NCI-H2029 (cell line): ENCODE measurements around the gene PI4KB.
"Not testable (repeated sequence)": the region's sequence is repeated elsewhere in the genome, so short reads cannot be mapped to it uniquely, and the experiment has no call there.

Experiments
- DNase-seq: peaks from one replicate; lab custom pipeline; 2025; lab: John Stamatoyannopoulos, UW

Gene PI4KB

DNA sequence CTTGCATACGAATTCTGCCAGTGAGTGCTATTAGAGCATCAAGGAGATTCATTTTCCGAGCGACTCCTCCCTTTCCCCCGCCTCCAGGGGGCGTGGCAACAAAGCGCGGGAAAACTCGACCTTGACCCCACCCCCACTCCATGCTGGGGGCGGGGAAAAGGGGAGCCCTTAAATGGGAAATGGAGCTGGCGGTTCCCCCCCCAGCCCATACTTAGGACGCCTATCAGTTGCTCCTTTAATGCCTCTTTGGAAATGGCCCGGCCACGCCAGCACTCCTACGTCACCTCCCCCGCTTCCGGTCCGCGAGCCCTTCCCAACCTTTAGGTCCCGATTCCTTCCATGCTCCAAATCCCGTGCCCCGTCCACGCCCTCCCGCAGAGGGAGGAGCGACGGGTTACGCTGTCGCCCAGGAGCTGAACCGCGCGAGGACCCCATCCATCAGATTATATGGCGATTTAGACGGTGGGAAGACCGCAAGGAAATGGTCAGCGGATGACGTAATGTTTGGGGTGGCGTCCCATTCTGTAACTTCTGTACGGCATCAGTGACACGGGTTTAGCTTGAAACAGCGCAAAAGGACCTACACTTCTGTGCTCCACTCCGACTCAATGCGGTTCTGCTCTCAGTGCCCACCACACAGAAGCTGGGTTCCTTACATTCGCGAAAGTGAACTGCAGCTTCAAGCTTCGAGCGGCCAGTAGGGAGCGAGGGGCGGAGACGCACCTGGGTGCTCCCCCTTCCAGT lies 45.8 kb downstream of the PI4KB start:
- DNase-seq, result peak; percentile 95

DNA sequence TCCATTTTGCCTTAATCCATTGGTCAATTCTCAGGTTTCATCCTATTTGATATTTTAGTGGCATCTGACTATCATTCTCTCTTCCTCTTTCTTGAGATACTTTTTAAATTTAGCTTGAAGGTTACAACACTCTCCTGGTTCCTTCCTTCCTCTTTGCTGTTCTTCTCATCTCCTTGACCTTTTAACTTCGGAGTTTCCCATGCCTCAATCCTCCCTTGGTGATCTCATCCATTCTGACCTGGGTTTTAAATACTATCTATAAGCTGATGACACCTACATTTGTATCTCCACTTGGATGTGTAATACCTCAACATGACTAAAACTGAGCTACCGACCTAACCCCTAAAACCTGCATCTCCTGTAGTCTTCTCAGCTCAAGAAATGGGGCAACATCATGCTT lies 50.0 kb downstream of the PI4KB start:
- DNase-seq, result no peak

DNA sequence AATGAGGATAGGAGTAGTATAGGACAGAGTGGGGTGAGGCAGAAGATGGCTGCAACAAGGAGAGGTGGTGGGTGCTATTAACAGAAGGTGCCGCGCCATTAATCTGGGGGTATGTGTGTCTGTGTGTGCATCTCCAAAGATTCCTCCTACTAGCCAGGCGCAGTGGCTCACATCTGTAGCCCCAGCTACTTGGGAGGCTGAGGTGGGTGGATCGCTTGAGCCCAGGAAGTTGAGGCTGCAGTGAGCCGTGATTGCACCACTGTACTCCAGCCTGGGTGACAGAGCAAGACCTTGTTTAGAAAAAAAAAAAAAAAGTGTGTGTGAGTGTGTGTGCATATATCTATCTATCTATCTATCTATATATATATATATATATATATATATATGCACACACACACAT lies 51.9 kb downstream of the PI4KB start:
- DNase-seq, result not testable (repeated sequence)

DNA sequence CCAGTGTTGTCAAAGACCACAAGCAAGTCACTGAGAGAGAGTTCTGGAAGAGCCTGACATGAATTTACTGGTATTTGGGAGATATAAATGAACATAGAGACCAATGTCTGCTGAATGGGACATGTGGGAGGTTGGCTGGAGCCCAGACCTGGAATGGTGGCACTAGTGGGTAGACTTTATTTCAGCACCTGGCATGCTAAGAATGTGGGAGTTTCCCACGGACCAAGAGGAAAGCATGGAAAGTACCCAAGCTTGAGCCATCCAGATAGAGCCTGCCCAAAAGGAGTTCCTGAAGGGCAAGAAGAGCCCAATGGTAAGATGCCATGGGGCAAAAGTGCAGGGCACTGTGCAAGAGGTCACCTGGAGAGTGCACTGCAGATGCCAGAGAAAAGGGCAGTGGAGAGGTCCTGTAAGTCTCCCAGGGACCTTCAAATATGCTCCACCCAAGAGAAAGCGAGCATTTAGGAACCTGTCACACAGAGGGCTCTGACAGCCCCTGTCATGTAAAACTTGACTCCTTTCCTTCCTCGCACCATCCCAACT lies 53.2 kb downstream of the PI4KB start:
- no peak for DNase-seq

DNA sequence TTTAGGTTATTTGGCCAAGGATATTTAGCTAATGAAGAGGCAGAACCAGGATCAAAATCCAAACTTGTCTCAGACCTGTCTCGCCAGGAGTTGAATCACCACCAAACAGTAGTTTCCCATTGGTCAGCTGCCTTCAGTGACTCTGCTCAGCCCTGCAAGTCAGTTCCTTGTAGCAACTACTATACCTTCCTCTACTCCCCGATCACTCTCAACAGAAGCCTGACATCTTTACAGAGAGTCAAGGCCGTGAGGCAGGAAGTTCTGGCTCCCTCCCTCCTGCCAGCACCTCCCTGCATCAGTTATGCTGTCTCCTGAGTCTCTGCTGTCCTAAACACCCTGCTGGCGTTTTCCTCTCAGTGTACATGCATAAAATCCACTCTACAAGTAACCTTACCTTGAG lies 59.5 kb downstream of the PI4KB start:
- DNase-seq, result no peak

DNA sequence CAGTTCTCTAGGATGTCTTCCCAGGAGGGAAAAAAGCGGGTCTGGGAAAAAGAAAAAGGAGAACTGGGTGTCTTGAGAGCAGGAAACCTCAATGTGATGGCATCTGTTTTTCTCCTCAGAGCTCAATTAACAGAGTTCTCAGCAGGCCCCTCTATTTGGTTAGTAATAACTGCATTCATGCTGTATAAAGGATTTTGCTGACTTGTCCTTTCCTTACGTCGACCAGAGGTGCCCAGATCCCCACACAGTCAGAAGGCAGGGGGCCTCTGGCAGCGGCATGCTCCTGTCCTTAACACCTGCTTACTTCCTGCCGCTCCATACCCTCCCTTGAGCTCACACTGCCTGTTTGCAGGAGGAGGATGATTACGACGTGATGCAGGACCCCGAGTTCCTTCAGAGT lies 60.4 kb downstream of the PI4KB start:
- no peak for DNase-seq

DNA sequence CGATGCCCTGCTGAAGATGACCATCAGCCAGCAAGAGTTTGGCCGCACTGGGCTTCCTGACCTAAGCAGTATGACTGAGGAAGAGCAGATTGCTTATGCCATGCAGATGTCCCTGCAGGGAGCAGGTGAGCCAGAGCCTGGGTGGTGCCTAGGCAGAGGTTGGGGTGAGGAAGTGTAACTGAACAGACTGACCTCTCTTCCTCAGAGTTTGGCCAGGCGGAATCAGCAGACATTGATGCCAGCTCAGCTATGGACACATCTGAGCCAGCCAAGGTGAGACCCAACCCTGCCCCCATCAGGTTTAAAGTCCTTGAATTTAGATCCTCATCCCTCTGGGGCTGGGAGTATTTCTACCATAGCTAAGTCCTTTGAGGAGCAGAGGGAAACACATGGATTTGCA lies 60.9 kb downstream of the PI4KB start:
- no peak for DNase-seq

DNA sequence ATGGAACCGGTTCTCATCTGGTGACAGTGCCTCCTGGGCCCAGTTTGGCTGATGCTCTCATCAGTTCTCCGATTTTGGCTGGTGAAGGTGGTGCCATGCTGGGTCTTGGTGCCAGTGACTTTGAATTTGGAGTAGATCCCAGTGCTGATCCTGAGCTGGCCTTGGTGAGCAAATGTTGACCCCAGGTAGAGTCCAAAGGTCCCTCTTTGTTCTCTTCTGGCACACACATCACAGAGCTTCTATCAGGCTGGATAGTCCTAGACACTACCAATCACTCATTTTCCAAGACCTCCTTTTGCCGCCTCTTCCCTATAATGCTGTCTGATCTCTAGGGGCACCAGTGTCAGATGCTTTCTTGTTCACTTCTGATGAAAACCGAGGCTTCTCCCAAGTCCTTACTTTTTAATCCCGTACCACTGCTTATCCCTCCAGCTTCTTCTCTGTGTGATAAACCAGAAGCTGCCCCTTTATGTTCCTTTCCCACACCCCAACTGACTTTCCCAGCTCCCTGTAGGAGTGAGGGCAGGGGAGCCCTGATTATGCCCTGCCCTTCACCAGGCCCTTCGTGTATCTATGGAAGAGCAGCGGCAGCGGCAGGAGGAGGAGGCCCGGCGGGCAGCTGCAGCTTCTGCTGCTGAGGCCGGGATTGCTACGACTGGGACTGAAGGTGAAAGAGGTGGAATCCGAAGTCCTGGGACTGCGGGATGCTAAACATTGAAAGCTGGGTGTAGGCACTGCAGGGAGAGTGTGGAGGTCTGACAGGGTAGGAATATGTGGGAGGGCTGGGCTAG lies 61.6 kb downstream of the PI4KB start:
- no peak for DNase-seq

DNA sequence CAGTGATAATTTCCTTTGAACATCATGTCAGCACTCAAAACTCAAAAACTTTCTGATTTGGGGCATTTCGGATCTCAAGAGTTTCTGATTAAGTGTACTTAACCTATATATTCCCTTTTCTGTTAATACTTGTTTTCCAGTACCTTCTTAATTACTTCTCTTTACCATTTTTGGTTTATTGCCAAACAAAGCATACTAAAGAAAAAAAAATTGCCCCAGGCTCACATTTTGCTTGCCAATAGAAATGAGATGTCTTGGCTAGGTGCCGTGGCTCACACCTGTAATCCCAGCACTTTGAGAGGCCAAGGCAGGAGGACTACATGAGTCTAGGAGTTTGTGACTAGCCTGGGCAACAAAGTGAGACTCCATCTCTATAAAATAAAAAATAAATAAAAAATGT lies 67.9 kb downstream of the PI4KB start:
- no peak for DNase-seq

DNA sequence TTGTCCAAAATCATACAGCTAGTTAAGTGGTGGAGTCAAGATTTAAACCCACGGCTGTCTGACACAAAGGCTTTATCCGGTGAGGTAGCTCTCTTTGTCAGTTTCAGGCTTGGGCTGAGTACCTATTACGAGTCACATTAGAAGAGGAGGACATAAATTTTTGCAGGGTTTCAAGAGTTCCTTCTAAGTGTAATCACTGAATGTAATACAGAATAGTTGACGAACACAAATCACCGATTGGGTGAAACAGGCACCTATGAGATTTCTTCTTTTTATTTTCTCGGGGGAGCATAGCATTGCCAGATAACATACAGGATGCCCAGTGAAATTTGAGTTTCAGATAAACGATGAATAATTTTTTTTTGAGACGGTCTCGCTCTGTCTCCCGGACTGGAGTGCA lies 71.8 kb downstream of the PI4KB start:
- DNase-seq, result no peak

DNA sequence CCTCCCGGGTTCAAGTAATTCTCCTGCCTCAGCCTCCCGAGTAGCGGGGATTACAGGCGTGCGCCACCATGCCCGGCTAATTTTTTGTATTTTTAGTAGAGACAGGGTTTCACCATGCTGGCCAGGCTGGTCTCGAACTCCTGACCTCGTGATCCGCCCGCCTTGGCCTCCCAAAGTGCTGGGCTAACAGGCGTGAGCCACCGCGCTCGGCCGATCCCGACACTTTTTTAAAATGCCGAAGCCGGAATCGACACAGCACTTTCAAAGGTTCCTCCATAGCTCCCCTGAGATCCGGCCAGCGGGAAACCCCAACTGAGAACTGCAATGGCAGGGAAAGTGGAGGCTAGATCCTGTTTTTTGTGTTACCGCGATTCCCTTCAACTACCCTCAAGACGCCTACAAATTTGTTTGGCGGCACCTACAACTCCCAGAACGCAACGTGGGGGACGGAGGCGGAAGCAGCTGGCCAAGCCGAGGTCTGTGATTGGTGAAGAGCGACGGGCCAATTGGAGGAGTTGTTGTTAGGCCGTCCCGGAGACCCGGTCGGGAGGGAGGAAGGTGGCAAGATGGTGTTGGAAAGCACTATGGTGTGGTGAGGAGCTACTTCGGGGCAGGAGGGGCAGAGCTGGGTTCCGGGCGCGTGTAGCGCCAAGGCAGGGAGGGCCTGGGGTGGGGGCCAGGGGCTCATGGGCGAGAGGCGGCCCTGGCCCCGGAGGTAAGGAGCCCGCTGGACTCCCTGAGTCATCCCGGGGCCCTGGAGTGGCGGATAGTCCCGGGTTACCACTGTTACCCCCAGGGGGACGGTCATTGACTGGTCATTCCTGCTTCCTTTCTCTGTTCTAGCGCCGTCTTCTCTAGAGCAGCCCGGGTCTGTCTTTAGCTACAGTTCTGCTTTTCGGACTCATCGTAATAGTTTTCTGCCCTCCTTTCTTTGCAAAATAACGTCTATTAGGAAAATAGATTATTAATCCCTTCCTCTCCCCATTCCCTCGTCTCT lies 72.7 kb downstream of the PI4KB start, which contains the start of gene PSMD4:
Gene PSMD4, plus strand, starts transcription at position 518 of the 997 bp plus-strand sequence. Its CDS starts 49 bp downstream, at position 567.
- peak; percentile 95 for DNase-seq

DNA sequence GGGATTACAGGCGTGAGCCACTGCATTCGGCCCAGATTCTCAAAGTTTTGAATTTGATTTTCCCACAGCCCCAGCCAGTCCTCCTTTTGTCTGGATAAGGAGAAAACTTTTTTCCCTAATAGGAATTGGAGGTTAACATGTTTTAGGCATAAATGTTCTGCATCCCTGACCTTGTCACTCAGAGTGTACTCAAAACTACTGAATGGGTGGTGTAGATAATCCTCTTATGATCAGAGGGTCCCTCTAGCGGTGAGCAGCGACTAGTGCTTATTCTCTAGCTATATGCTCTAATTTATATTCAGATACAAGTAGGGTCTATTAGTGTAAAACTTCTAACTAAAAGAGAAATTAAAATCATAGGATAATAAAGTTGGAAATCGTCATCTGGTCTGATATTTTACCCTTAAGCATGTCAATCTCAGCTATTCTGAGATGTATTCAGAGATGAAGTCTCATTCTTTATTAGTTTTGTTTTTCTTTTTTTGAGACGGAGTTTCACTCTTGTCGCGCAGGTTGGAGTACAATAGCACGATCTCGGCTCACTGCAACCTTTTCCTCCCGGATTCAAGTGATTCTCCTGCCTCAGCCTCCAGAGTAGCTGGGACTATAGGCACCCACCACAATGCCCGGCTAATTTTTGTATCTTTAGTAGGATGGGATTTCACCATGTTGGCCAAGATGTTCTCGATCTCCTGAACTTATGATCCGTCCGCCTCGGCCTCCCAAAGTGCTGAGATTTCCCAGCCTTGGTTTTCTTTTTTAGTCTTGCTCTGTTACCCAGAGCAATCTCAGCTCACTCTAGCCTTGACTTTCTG lies 75.4 kb downstream of the PI4KB start:
- DNase-seq, result peak; percentile 69

DNA sequence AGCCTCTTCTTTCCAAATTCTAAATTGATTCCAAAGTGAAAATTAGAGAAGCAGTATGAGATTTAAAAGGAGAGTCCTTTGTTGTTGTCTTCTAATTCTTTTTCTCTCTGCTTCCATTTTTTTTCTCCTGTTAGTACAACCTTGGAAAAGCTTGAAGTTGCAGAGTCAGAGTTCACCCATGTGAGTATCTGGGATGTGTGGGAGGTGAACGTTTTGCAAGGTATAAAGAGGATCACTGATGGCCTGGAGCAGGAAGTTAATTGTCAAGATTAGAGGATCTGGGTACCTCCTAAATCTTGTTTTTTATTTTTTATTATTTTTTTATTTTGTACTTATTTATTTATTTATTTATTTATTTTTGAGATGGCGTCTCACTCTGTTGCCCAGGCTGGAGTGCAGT lies 80.4 kb downstream of the PI4KB start:
- no peak for DNase-seq

DNA sequence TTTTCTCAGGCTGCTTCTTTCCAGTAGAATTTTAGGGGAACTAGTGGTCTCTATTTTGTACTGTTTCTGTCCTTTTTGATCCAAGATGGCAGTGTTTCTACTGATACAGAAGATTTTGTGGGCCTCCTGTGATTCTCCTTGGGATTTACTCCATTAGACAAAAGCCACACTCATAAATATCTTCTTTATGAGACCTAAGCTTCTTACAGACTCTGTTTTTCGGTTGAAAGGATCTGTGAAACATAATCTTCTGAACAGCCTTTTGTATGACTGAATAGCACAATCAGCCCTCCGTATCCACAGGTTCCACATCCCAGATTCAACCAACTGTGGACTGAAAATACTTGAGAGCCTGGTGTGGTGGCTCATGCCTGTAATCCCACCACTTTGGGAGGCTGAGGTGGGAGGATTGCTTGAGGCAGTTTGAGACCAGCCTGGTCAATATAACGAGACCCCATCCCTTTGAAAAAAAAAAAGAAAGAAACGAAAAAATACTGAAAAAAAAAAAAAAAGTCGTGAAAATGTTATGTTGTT lies 83.5 kb downstream of the PI4KB start:
- DNase-seq, result no peak

DNA sequence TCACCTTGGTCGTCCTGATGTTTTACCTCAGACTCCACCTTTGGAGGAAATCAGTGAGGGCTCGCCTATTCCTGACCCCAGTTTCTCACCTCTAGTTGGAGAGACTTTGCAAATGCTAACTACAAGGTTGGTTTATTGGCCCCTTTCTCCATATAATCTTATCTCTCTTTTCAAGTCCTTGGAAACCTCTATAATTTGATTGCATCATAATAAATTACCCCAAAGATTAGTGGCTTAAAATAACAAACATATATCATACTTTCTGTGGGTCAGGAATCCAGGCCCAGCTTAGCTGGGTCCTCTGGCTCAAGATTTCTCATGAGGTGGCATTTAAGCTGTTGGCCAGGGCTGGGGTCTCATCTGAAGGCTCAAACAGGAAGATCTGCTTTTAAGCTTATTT lies 84.8 kb downstream of the PI4KB start:
- no peak for DNase-seq
